GM18498 (cell line): ENCODE measurements around the gene MMP11.
A peak's percentile ranks its signal among the peaks of the same experiment; 100 is the strongest.

ENCODE experiments used
- ATAC-seq: cut with Tn5 transposase; IDR thresholded peaks from one replicate; pipeline ENCODE4 v1.9.1; 2021; ENCODE audit warnings: mild to moderate bottlenecking, moderate library complexity; ENCODE audit not compliant: unreplicated experiment

Gene MMP11

GRCh38 chr22:23756891-23757290 lies 15.8 kb upstream of the MMP11 start:
- ATAC-seq, result no peak

- no peak for ATAC-seq
These were observed 13.1 kb upstream of the MMP11 start for GRCh38 chr22:23759566-23759965.

GRCh38 chr22:23760056-23760455 lies 12.6 kb upstream of the MMP11 start:
- no peak for ATAC-seq

- ATAC-seq, result no peak
These were observed 9.6 kb upstream of the MMP11 start, which contains the start of gene C22orf15 for GRCh38 chr22:23762842-23763578. Gene C22orf15 (plus strand): TSS chr22:23762990. CDS start chr22:23763307, 317 bp downstream.

- no peak for ATAC-seq
These were observed 9.1 kb upstream of the MMP11 start for GRCh38 chr22:23763579-23763945.

GRCh38 chr22:23763954-23764353 lies 8.7 kb upstream of the MMP11 start:
- ATAC-seq, result no peak

- no peak for ATAC-seq
These were observed 7.5 kb upstream of the MMP11 start for GRCh38 chr22:23764899-23765881.

GRCh38 chr22:23767303-23767672 lies 5.4 kb upstream of the MMP11 start:
- ATAC-seq, result no peak

GRCh38 chr22:23767673-23768548 lies 4.7 kb upstream of the MMP11 start, which contains the start of gene CHCHD10:
Gene CHCHD10 (minus strand): TSS chr22:23767972. CDS start chr22:23767874, 98 bp downstream.
- peak; percentile 66 for ATAC-seq

- no peak for ATAC-seq
These were observed 3.2 kb upstream of the MMP11 start for GRCh38 chr22:23769321-23769965.

- no peak for ATAC-seq
These were observed 367 bp upstream of the MMP11 start for GRCh38 chr22:23772315-23772648.

- ATAC-seq, result no peak
These were observed 949 bp downstream of the MMP11 start for GRCh38 chr22:23773483-23774113.

- no peak for ATAC-seq
These were observed 1.7 kb downstream of the MMP11 start for GRCh38 chr22:23774114-23774921.

- no peak for ATAC-seq
These were observed 2.3 kb downstream of the MMP11 start for GRCh38 chr22:23774922-23775436.

- ATAC-seq, result no peak
These were observed 3.2 kb downstream of the MMP11 start for GRCh38 chr22:23775779-23776375.

GRCh38 chr22:23777776-23778576 lies 5.3 kb downstream of the MMP11 start:
- no peak for ATAC-seq

GRCh38 chr22:23778577-23778900 lies 5.9 kb downstream of the MMP11 start:
- ATAC-seq, result no peak

- no peak for ATAC-seq
These were observed 6.4 kb downstream of the MMP11 start for GRCh38 chr22:23779083-23779482.
